ENCODE data around the gene DLGAP1.
A peak's percentile ranks its signal among the peaks of the same experiment; 100 is the strongest.

DLGAP1 gene

GRCh38 chr18:3983351-3983969, 471.6 kb downstream of the DLGAP1 start:
- DNase-seq: peak; percentile 92

- DNase-seq: peak; percentile 73
These were observed 472.6 kb downstream of the DLGAP1 start for GRCh38 chr18:3982541-3982940.

- DNase-seq: no peak
These were observed 476.1 kb downstream of the DLGAP1 start for GRCh38 chr18:3979024-3979423.

GRCh38 chr18:3973191-3973850, 481.8 kb downstream of the DLGAP1 start:
- peak; percentile 39 for DNase-seq

GRCh38 chr18:3972291-3972930, 482.7 kb downstream of the DLGAP1 start:
- DNase-seq: peak; percentile 42

GRCh38 chr18:3970929-3971328, 484.2 kb downstream of the DLGAP1 start:
- no peak for DNase-seq

- DNase-seq: no peak
These were observed 487.5 kb downstream of the DLGAP1 start for GRCh38 chr18:3967359-3968180.

- DNase-seq: peak; percentile 56
These were observed 488.3 kb downstream of the DLGAP1 start for GRCh38 chr18:3966642-3967358.

- no peak for DNase-seq
These were observed 488.9 kb downstream of the DLGAP1 start for GRCh38 chr18:3966246-3966641.

- no peak for DNase-seq
These were observed 494.1 kb downstream of the DLGAP1 start for GRCh38 chr18:3960977-3961376.

- DNase-seq: no peak
These were observed 495.0 kb downstream of the DLGAP1 start for GRCh38 chr18:3960142-3960541.

GRCh38 chr18:3952031-3952430, 503.1 kb downstream of the DLGAP1 start:
- peak; percentile 20 for DNase-seq

- no peak for DNase-seq
These were observed 504.3 kb downstream of the DLGAP1 start for GRCh38 chr18:3950668-3951404.

- no peak for DNase-seq
These were observed 506.1 kb downstream of the DLGAP1 start for GRCh38 chr18:3948958-3949357.

GRCh38 chr18:3947383-3947782, 507.7 kb downstream of the DLGAP1 start:
- DNase-seq: no peak

- DNase-seq: peak; percentile 42
These were observed 519.8 kb downstream of the DLGAP1 start for GRCh38 chr18:3935305-3935704.

GRCh38 chr18:3932276-3932675, 522.8 kb downstream of the DLGAP1 start:
- no peak for DNase-seq

- DNase-seq: peak; percentile 37
These were observed 523.5 kb downstream of the DLGAP1 start for GRCh38 chr18:3931542-3932112.

- DNase-seq: no peak
These were observed 524.1 kb downstream of the DLGAP1 start for GRCh38 chr18:3931013-3931315.

GRCh38 chr18:3930126-3931012, 524.7 kb downstream of the DLGAP1 start:
- no peak for DNase-seq

- peak; percentile 54 for DNase-seq
These were observed 530.7 kb downstream of the DLGAP1 start for GRCh38 chr18:3924455-3924854.

Measured in fibroblast of skin of right biceps (primary cell).